SU-DHL-6 (cell line): ENCODE data around the gene BEND3.

Experiments used
- H2AFZ ChIP-seq: fragments of 200-600 bp; sonication (generic); 2 replicates; pipeline ENCODE4 v1.6.1; 2014; ENCODE audit warnings: low read depth, mild to moderate bottlenecking, moderate library complexity, mixed read lengths, antibody characterized with exemption, low read length; ENCODE audit not compliant: severe bottlenecking
- H3F3A ChIP-seq: fragments of 200-600 bp; shearing (Covaris generic); 2 replicates; pipeline ENCODE4 v1.6.0; 2016; ENCODE audit warnings: antibody characterized with exemption, mild to moderate bottlenecking; ENCODE audit not compliant: insufficient read depth
- H3K27ac ChIP-seq: fragments of 200-600 bp; sonication (generic); 2 replicates; pipeline ENCODE4 v1.5.1; 2016; ENCODE audit warnings: low read depth, mild to moderate bottlenecking, low read length, moderate library complexity, mixed read lengths
- H3K27me3 ChIP-seq: fragments of 200-600 bp; sonication (generic), shearing (Covaris generic); 2 replicates; pipeline ENCODE4 v1.6.0; 2014; ENCODE audit warnings: mild to moderate bottlenecking, low read length
- H3K36me3 ChIP-seq: fragments of 200-600 bp; sonication (generic); 2 replicates; pipeline ENCODE4 v1.6.1; 2014; ENCODE audit warnings: mild to moderate bottlenecking, low read length, mixed read lengths
- H3K4me2 ChIP-seq: fragments of 300-600, 200-600 bp; shearing (Covaris generic), sonication (generic); 2 replicates; pipeline ENCODE4 v1.6.0; 2014; ENCODE audit warnings: low read length, low read depth, mild to moderate bottlenecking; ENCODE audit not compliant: poor library complexity, severe bottlenecking
- H3K4me3 ChIP-seq: fragments of 200-600 bp; sonication (generic); 2 replicates; pipeline ENCODE4 v1.5.1; 2014; ENCODE audit warnings: antibody characterized with exemption, low read length, mild to moderate bottlenecking, mixed read lengths; ENCODE audit not compliant: insufficient read depth, poor library complexity, severe bottlenecking
- H3K79me2 ChIP-seq: fragments of 200-600 bp; sonication (generic); 2 replicates; pipeline ENCODE4 v1.6.1; 2014; ENCODE audit warnings: mild to moderate bottlenecking, low read length, moderate library complexity; ENCODE audit not compliant: insufficient read depth
- H3K9ac ChIP-seq: fragments of 200-600 bp; sonication (generic); 2 replicates; pipeline ENCODE4 v1.7.0; 2014; ENCODE audit warnings: mild to moderate bottlenecking, low read length
- H3K9me2 ChIP-seq: fragments of 200-600 bp; sonication (generic); replicated peaks from 2 replicates; pipeline ENCODE4 v1.6.1; 2014; ENCODE audit warnings: low read length; ENCODE audit not compliant: insufficient read depth
- H3K9me3 ChIP-seq: fragments of 200-600 bp; sonication (generic); 2 replicates; pipeline ENCODE4 v1.6.1; 2014; ENCODE audit warnings: low read length, mixed read lengths; ENCODE audit not compliant: insufficient read depth
- H4K20me1 ChIP-seq: fragments of 200-600 bp; sonication (generic); 2 replicates; pipeline ENCODE4 v1.6.1; 2014; ENCODE audit warnings: low read depth, mild to moderate bottlenecking, antibody characterized with exemption, low read length, moderate library complexity, mixed read lengths
- CTCF ChIP-seq: fragments of 200-600 bp; sonication (generic); IDR thresholded peaks from one replicate; pipeline ENCODE4 v1.5.1; 2017; ENCODE audit warnings: antibody characterized with exemption, mild to moderate bottlenecking, low read length, moderate library complexity; ENCODE audit not compliant: insufficient read depth, poor library complexity, severe bottlenecking
- EZH2phosphoT487 ChIP-seq: fragments of 200-600 bp; sonication (generic), shearing (Covaris generic); conservative IDR thresholded peaks from 2 replicates; pipeline ENCODE4 v1.6.1; 2018; ENCODE audit warnings: mild to moderate bottlenecking, antibody characterized with exemption, low read length, moderate library complexity, mixed read lengths

The BEND3 gene

GRCh38 chr6:107075951-107076381 is 39.3 kb downstream of the BEND3 start:
- H3K79me2 ChIP-seq = no peaks in the 10 kb centered on the region
- no peak for TF ChIP-seq CTCF
- TF ChIP-seq EZH2phosphoT487 = no peak
- no peaks in the 10 kb centered on the region for H3K27me3 ChIP-seq
- no peak overlapping the region for H3K9ac ChIP-seq
- H3K9me2 ChIP-seq = no peaks in the 10 kb centered on the region
- no peak overlapping the region for H2AFZ ChIP-seq
- no peak overlapping the region for H3K27ac ChIP-seq
- no peaks in the 10 kb centered on the region for H4K20me1 ChIP-seq
- H3K9me3 ChIP-seq = no peaks in the 10 kb centered on the region
- no peaks in the 10 kb centered on the region for H3K36me3 ChIP-seq
- no peaks in the 10 kb centered on the region for H3F3A ChIP-seq
- no peak overlapping the region for H3K4me2 ChIP-seq
- H3K4me3 ChIP-seq = no peak overlapping the region

- Histone ChIP-seq H3K4me2 (no peak overlapping the region), H3K79me2 (no peaks in the 10 kb centered on the region), H2AFZ (no peak overlapping the region), H3K27ac (no peak overlapping the region), H3K9me3 (no peaks in the 10 kb centered on the region), H3K4me3 (no peak overlapping the region), H4K20me1 (no peaks in the 10 kb centered on the region), H3K9ac (no peak overlapping the region), H3K36me3 (no peaks in the 10 kb centered on the region), H3K9me2 (no peaks in the 10 kb centered on the region), H3F3A (no peaks in the 10 kb centered on the region), H3K27me3 (no peaks in the 10 kb centered on the region)
- TF ChIP-seq CTCF = no peak
- no peak for TF ChIP-seq EZH2phosphoT487
These were observed 44.6 kb downstream of the BEND3 start for GRCh38 chr6:107070686-107071085.

GRCh38 chr6:107069631-107070548 is 45.4 kb downstream of the BEND3 start:
- Histone ChIP-seq H3K4me2 (no peak overlapping the region), H3K36me3 (no peaks in the 10 kb centered on the region), H3K79me2 (no peaks in the 10 kb centered on the region), H3K9me2 (no peaks in the 10 kb centered on the region), H3K9me3 (no peaks in the 10 kb centered on the region), H3K27me3 (no peaks in the 10 kb centered on the region), H4K20me1 (no peaks in the 10 kb centered on the region), H3F3A (no peaks in the 10 kb centered on the region), H3K9ac (no peak overlapping the region), H3K27ac (no peak overlapping the region), H2AFZ (no peak overlapping the region), H3K4me3 (no peak overlapping the region)
- TF ChIP-seq EZH2phosphoT487 (no peak), CTCF (no peak)
